ENCODE results near the gene SH2D3A. TPM values are rescaled to one million over a fixed set of nuclear protein-coding genes. Genes with fewer than 3 reads are reported as not detected.

SH2D3A gene
- total and polyA plus RNA-seq, 2 of the 8 experiments (the other 6 are each of a cell fraction or from before 2014, with no cell fraction given), result 14.5 to 22.1 TPM

DNA sequence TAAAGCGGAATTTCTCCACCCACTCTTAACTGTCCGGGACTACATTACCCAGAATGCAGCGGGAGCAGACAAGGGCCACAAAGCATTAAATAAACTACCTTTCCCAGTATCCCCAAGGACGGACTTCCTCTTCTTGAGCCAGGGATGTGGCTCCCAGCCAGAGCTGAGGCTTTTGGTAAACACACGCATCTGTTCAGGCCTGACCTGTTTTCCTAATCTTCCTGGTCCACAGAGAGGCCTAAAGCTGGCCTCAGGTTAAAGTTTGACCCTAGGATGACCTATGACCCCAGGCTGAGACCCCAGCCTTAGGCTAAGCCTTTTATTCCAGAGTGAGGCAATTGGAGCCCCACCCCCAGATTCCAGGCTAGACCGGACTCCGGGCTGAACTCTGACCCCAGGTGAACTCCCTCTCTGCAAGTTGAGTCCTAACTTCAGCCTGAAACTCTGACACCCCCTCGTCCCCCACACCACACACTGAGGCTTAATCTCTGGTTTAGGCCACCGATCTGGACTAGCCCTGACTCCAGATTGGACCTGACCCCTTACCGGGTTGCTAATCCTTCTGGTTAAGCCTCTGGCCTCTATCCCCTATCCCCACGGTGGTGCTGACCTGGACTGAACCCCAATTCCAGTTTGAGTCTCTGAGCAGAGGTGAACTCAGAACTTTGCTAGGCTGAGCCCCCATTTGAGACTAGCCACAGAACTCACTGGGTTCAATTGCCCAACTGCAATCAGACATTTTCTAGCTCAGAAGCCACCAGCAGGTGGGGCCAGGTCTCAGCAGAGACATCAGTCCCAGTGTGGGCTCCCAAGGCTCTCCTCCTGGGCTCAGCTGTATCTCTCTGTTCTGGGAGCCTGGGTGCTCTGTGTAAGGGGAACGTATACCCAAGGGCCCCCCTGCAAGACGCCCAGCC lies 29.1 kb downstream of the SH2D3A start (continued):
- TF ChIP-seq RXRA (IDR thresholded peaks at IDR 0.05; ENCODE audit: insufficient read depth, low read depth, low read length), result no peak
- TF ChIP-seq ASH2L (IDR thresholded peaks at IDR 0.05; ENCODE audit: low read length), result peak; percentile 68
- TF ChIP-seq SIN3A (conservative IDR thresholded peaks at IDR 0.05 in 1 of 2, IDR thresholded peaks at IDR 0.05 in 1 of 2; ENCODE audit: low read depth in 1 of 2, low read length in 2 of 2), result peak in 1 of 2 experiments; percentile 40; a peak in 1 of 4 replicates
- TF ChIP-seq CBX8 (IDR thresholded peaks at IDR 0.05; ENCODE audit: borderline replicate concordance, low read depth, low read length), result no peak
- no peak for TF ChIP-seq GTF2F1 (IDR thresholded peaks at IDR 0.05; ENCODE audit: borderline replicate concordance, low read depth, low read length)
- no peak for TF ChIP-seq KDM4A (IDR thresholded peaks at IDR 0.05; ENCODE audit: low read depth, low read length, severe bottlenecking)
- TF ChIP-seq CEBPB (IDR thresholded peaks at IDR 0.05; ENCODE audit: low read depth, low read length), result peak; percentile 68
- TF ChIP-seq EGR1 (IDR thresholded peaks at IDR 0.05; ENCODE audit: borderline replicate concordance, low read depth, low read length), result peak; percentile 79; the same call in 1 of the 2 replicates
- TF ChIP-seq TEAD4 (IDR thresholded peaks at IDR 0.05; ENCODE audit: low read depth, low read length), result 0 out of 2 replicates have a peak, but pooled peaks have one; percentile 42
- no peak for TF ChIP-seq CHD1 (IDR thresholded peaks at IDR 0.05; ENCODE audit: low read depth, low read length)
- no peak for TF ChIP-seq NANOG (IDR thresholded peaks at IDR 0.05; ENCODE audit: insufficient read depth, low read depth, low read length, poor library complexity, severe bottlenecking)
- TF ChIP-seq RBBP5 (IDR thresholded peaks at IDR 0.05; ENCODE audit: borderline replicate concordance, low read depth, low read length), result 0 out of 2 replicates have a peak, but pooled peaks have one; percentile 49
- peak; percentile 96 for TF ChIP-seq SIX5 (IDR thresholded peaks at IDR 0.05; ENCODE audit: low read depth, low read length)
- 0 out of 2 replicates have a peak, but pooled peaks have one; percentile 35 for TF ChIP-seq YY1 (IDR thresholded peaks at IDR 0.05; ENCODE audit: low read depth, low read length)
- no peak for TF ChIP-seq JUN (IDR thresholded peaks at IDR 0.05; ENCODE audit: low read depth, low read length)
- no peak for TF ChIP-seq NRF1 (IDR thresholded peaks at IDR 0.05; ENCODE audit: low read depth, low read length)
- TF ChIP-seq, protein P1, sequence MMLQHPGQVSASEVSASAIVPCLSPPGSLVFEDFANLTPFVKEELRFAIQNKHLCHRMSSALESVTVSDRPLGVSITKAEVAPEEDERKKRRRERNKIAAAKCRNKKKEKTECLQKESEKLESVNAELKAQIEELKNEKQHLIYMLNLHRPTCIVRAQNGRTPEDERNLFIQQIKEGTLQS (IDR thresholded peaks at IDR 0.05; ENCODE audit: insufficient read depth, low read depth, low read length), result no peak
- no peak for TF ChIP-seq EZH2 (IDR thresholded peaks at IDR 0.05; ENCODE audit: low read depth, low read length, severe bottlenecking)
- no peak for TF ChIP-seq RFX5 (IDR thresholded peaks at IDR 0.05; ENCODE audit: borderline replicate concordance, low read depth, low read length)

Measured in H1 (cell line).